Activated naive CD8-positive, alpha-beta T cell (primary cell): Measurements from ENCODE around the gene ACAP2.
"Not testable (repeated sequence)": the region's sequence is repeated elsewhere in the genome, so short reads cannot be mapped to it uniquely, and the experiment has no call there.

Source experiments
- H3K27ac Mint-ChIP-seq: one replicate; pipeline ENCODE4 v1.8.0; 2021; ENCODE audit warnings: mixed read lengths
- H3K27me3 Mint-ChIP-seq: one replicate; pipeline ENCODE4 v1.8.0; 2021; ENCODE audit warnings: mixed read lengths
- H3K36me3 Mint-ChIP-seq: one replicate; pipeline ENCODE4 v1.8.0; 2021; ENCODE audit warnings: mixed read lengths
- H3K4me1 Mint-ChIP-seq: one replicate; pipeline ENCODE4 v1.8.0; 2021; ENCODE audit warnings: low read depth, mixed read lengths
- H3K4me3 Mint-ChIP-seq: one replicate; pipeline ENCODE4 v1.8.0; 2021; ENCODE audit warnings: mild to moderate bottlenecking, mixed read lengths
- H3K9me3 Mint-ChIP-seq: one replicate; pipeline ENCODE4 v1.8.0; 2021; ENCODE audit warnings: low read depth, mixed read lengths

Gene ACAP2

DNA sequence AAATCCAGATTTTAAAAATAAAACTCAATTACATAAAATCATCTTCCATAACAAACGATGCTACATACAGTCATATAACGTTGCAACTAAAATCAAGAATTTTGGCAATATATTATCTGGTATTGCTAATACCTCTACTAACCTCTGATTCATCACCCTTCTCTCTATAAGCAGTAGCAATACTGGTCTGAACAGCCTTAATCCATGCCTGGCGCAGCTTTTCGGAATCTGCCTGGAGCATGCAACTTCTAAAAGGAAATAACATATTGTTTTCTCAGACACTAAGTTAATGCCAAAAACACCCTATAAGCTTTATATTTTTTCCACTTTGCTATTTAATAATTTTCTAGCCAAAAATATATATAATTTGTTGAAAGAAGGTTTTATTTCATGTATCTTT, 136.5 kb downstream of the ACAP2 start:
- no peak overlapping the region for H3K4me3 Mint-ChIP-seq
- peaks cover 3% of the 10 kb centered on the region for H3K36me3 Mint-ChIP-seq
- H3K27ac Mint-ChIP-seq, result peak overlapping the region; percentile 30
- no peaks in the 10 kb centered on the region for H3K9me3 Mint-ChIP-seq
- H3K27me3 Mint-ChIP-seq, result no peaks in the 10 kb centered on the region
- no peaks in the 10 kb centered on the region for H3K4me1 Mint-ChIP-seq

DNA sequence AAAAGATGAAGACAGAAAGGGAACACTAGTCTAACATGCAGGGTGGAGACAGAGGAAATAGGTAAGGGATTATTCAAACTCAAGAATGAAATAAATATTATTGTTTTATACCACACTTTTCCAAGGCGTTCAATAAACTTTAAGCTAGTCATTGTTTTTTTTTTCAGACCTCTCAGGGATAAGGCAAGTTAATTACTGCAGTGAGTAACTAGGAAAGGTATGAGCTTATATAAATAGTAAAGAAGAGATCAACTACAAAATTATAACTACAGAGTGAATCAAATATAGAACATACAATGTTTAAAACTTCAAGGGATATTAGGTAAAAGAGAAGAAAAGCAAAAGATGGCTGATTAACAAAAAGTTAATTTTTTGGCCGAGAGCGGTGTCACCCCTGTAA, 140.4 kb downstream of the ACAP2 start:
- peaks cover 3% of the 10 kb centered on the region for H3K36me3 Mint-ChIP-seq
- H3K4me3 Mint-ChIP-seq, result no peak overlapping the region
- peaks cover 2% of the 10 kb centered on the region for H3K4me1 Mint-ChIP-seq
- H3K27ac Mint-ChIP-seq, result no peak overlapping the region
- H3K9me3 Mint-ChIP-seq, result no peaks in the 10 kb centered on the region
- H3K27me3 Mint-ChIP-seq, result no peaks in the 10 kb centered on the region

DNA sequence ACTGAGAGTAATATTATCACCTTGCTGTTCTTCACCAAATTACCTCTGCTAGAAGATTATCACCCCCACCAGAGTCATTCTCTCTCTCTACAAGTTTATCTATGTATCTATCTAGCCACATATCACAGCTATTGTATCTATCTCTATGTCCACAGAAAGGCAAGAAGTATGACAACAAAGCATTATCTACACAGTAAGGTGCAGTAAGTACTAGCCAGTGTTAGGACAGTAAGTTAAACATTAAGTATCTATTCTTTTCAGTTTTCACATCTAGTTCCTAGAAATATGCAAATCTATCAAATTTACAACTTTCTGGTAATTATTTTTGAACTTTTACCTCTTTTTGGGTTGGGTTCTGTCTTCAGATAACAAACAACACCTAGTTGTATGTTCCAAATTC, 145.4 kb downstream of the ACAP2 start:
- H3K27ac Mint-ChIP-seq, result peak overlapping the region; percentile 25
- H3K4me3 Mint-ChIP-seq, result no peak overlapping the region
- no peaks in the 10 kb centered on the region for H3K27me3 Mint-ChIP-seq
- no peaks in the 10 kb centered on the region for H3K9me3 Mint-ChIP-seq
- H3K4me1 Mint-ChIP-seq, result peaks cover 2% of the 10 kb centered on the region
- peaks cover 3% of the 10 kb centered on the region for H3K36me3 Mint-ChIP-seq

DNA sequence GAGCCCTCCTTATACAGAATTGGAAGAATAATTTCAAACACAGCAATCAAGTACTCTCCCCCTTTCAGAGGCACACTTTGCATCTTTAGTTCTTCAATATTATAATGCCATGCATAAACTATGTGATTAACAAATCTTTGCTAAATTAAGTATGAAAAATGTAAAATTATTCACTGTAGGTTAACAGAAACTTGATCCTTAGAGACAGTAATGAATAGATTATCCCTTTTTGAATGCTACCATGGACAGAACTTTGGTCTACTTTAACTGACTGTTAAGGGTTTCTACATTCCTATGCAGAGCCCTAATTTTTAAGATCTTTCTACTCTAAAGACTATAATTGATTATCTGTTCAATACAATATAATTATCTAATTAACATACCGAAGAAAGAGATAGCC, 146.2 kb downstream of the ACAP2 start:
- Mint-ChIP-seq H3K36me3 (peaks cover 3% of the 10 kb centered on the region), H3K4me3 (no peak overlapping the region), H3K4me1 (peaks cover 2% of the 10 kb centered on the region), H3K9me3 (no peaks in the 10 kb centered on the region), H3K27ac (no peak overlapping the region), H3K27me3 (no peaks in the 10 kb centered on the region)

DNA sequence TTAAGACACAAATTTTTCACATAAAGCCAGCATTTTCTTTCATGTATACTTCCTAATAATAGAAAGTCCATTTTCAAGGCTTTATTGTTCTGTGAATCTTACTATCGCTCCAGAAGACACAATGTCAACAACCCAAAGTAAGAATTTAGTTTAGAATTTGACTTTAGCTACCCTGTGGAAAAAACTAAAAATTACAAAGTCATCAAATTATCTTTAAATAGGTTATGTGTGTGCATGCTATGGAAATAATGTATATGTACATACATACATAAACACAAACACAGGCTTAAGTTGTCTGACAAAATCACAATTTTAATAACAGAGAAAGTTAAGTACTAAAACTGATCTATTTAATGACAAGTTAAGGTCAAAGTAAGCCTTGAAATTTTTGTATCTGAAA, 151.7 kb downstream of the ACAP2 start:
- Mint-ChIP-seq H3K4me1 (no peaks in the 10 kb centered on the region), H3K27ac (no peak overlapping the region), H3K36me3 (peaks cover 4% of the 10 kb centered on the region), H3K27me3 (no peaks in the 10 kb centered on the region), H3K9me3 (no peaks in the 10 kb centered on the region), H3K4me3 (no peak overlapping the region)

DNA sequence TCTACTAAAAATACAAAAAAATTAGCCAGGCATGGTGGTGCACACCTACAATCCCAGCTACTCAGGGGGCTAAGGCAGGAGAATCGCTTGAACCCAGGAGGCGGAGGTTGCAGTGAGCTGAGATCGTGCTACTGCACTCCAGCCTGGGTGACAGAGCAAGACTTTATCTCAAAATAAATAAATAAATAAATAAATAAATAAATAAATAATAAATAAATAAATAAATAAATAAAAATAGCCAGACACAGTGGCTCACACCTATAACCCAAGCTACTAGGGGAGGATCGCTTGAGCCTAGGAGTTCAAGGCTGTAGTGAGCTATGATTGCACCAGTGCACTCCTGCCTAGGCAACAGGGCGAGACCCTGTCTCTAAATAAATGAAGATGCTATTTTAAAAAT, 152.2 kb downstream of the ACAP2 start:
- H3K4me3 Mint-ChIP-seq, H3K4me1 Mint-ChIP-seq, H3K27ac Mint-ChIP-seq, H3K9me3 Mint-ChIP-seq, H3K27me3 Mint-ChIP-seq, H3K36me3 Mint-ChIP-seq: not testable (repeated sequence)

DNA sequence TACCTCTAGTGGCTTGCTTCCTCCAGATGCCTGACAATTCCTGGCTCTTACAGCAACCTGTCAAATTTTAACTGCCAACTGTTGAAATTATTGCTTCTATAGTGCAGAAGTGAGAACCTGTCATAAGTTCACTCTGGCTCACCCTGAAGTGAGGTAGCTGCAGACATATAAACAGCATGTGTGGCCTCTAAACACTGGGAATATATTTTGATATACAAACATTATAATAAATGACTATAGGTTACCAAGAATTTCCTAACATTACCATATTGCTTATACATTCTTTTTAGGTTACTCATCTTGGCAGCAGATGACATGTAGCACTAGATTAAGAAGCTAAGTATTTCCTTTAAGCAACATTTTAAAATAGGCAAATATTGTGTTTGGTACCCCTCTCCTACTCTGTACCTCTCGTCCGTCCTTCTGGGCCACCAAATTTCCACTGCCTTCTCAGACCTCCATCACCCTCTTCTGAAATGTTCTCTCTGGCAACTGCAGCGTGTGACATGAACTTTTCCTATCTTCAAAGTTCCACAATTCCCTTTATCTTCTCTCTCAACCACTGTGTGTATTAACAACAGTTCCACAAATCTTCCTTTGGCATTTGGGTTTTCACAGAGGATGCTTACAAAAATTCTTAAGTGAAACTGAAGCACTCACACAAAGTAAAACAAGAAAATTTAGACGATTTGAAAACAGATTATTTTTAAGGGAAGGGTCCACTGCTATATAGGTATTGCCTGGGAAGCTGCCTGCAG, 156.5 kb downstream of the ACAP2 start:
- H3K27ac Mint-ChIP-seq, result no peak overlapping the region
- no peaks in the 10 kb centered on the region for H3K9me3 Mint-ChIP-seq
- peaks cover 4% of the 10 kb centered on the region for H3K36me3 Mint-ChIP-seq
- H3K4me3 Mint-ChIP-seq, result no peak overlapping the region
- peaks cover 10% of the 10 kb centered on the region for H3K4me1 Mint-ChIP-seq
- H3K27me3 Mint-ChIP-seq, result no peaks in the 10 kb centered on the region

DNA sequence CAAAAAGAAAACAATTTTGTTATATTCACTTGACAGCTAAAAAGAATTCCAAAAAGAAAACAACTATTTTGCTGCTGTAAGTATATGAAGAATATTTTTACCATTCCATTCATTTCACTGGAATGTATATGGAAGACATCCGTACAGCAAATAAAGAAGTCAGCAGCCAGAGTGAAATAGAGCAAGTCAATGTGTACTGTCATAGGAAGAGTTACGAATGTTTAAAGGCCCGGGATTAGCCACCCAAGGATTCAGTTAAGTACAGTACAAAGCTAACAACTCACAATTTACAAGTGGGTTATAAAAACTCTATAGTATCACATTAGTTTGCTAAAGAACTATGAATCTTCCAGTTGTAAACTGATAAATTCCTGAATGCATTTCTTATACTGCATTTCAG, 157.4 kb downstream of the ACAP2 start:
- Mint-ChIP-seq H3K36me3 (peaks cover 4% of the 10 kb centered on the region), H3K9me3 (no peaks in the 10 kb centered on the region), H3K4me1 (peaks cover 10% of the 10 kb centered on the region), H3K4me3 (no peak overlapping the region), H3K27me3 (no peaks in the 10 kb centered on the region), H3K27ac (no peak overlapping the region)

DNA sequence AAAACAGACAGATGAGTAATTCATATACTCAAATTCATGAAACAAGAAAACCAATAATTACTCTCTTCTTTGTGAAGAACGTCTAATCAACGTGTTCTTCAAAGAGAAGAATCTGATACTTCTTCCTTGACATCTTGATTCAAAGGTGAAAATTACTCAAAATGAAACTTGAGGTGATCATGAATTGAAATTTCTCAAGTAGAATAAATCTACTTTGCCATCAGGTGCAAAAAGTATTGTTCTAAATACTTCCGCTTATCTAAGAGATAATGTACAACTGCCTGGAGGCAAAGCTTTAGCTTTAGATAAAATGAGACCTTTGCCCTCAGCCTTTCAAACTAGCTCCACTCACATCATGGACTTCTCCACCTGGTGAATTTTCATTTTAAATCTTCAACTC, 158.0 kb downstream of the ACAP2 start:
- peaks cover 10% of the 10 kb centered on the region for H3K4me1 Mint-ChIP-seq
- peaks cover 4% of the 10 kb centered on the region for H3K36me3 Mint-ChIP-seq

DNA sequence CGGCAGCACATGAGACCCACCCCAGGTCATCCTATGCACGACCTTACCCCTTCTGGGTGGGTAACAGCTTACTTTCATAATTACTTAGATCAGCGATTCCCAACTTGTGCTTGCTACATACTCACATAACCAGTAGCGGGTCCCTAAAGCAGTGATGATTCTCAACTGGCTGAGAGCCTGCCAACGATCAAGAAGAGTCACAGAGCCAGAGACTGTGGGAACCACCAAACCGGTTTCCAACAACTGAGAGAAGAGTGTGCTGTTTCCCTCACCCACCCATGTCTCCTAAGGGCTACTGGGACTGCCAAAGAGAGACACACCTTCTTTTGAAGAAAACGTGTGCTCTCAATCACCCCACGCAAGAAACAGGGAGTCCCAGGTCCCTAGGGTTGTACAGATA, 159.9 kb downstream of the ACAP2 start:
- Mint-ChIP-seq H3K4me3 (no peak overlapping the region), H3K36me3 (peaks cover 2% of the 10 kb centered on the region), H3K9me3 (no peaks in the 10 kb centered on the region), H3K27ac (no peak overlapping the region), H3K4me1 (peaks cover 10% of the 10 kb centered on the region), H3K27me3 (no peaks in the 10 kb centered on the region)

More for the DNA sequence above, 158.0 kb downstream of the ACAP2 start:
- H3K27ac Mint-ChIP-seq, result no peak overlapping the region
- no peaks in the 10 kb centered on the region for H3K9me3 Mint-ChIP-seq
- no peaks in the 10 kb centered on the region for H3K27me3 Mint-ChIP-seq
- H3K4me3 Mint-ChIP-seq, result no peak overlapping the region

DNA sequence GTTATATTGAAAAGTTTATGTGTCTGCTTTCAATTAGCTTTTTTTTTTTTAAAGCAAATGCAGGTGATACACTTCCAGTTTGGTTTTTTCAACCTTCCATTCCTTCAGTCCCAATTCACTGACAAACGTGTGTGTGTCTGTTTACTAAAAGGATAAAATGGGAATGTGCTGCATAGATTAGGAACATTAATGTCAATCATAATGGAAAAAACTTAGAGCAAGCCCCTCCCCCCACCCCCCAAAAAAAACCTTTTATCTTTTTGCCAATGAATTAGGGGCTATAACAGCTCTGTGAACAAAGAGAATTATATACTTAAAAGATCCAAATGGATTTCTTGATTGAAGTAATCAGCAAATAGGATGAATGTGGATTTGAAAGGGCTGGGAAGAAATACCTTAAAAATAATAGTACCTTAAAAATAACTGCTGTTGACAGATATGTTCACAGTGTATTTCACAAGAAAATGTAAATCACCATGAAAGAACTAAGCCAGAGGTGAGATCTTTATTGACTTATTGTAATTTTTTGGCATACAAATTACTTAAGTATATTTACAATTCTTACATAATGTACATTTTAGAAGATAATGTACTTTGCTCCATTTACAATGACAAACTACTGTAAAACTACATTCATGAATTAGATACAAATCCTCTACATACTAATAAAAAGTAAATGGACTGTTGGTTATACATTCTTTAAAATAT, 168.4 kb downstream of the ACAP2 start:
- no peaks in the 10 kb centered on the region for H3K9me3 Mint-ChIP-seq
- H3K36me3 Mint-ChIP-seq, result no peaks in the 10 kb centered on the region
- no peak overlapping the region for H3K4me3 Mint-ChIP-seq
- H3K27ac Mint-ChIP-seq, result peak overlapping the region; percentile 41
- no peaks in the 10 kb centered on the region for H3K27me3 Mint-ChIP-seq
- peaks cover 12% of the 10 kb centered on the region for H3K4me1 Mint-ChIP-seq

DNA sequence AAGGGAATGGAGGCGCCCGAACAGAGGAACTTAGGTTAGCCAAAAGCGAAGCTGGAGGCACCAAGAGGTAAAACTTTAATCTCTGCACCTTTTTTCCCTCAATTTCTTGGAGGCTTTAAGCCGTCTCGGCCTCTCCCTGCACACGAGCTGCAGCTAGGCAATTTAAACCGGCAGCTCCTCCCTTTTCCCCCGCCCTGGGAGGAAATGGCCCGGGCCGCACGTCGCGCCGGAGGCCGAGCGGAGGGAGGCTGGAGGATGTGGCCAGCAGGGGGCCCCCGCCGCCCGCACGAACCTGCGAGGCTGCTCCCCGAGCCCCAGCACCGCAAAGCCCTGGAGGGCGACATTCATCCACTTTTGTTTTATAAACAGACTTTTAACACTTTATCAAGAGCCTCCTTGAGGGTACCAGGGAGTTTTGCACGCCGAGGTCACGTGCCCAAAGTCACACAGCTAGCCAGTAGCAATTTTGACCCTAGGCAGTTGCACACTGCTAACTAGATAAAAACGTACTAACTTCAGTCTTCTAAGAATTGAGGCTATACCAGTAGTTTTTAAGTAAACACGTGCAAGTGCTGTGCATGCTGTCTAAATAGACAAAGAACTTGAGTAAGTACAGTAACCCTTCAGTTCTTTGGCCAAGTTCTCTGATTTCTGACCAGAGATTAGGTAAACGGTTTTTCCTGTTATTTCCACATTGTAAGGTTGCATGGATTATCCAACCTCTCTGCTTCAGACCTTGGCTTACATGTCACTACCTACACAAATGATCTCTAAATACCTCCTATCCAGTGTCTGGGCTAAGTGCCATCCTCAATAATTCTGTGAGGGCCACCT, 171.2 kb downstream of the ACAP2 start:
- Mint-ChIP-seq H3K9me3 (no peaks in the 10 kb centered on the region), H3K4me1 (peaks cover 24% of the 10 kb centered on the region), H3K27me3 (no peaks in the 10 kb centered on the region), H3K36me3 (peaks cover 4% of the 10 kb centered on the region), H3K4me3 (peak overlapping the region; percentile 88), H3K27ac (peak overlapping the region; percentile 84)

DNA sequence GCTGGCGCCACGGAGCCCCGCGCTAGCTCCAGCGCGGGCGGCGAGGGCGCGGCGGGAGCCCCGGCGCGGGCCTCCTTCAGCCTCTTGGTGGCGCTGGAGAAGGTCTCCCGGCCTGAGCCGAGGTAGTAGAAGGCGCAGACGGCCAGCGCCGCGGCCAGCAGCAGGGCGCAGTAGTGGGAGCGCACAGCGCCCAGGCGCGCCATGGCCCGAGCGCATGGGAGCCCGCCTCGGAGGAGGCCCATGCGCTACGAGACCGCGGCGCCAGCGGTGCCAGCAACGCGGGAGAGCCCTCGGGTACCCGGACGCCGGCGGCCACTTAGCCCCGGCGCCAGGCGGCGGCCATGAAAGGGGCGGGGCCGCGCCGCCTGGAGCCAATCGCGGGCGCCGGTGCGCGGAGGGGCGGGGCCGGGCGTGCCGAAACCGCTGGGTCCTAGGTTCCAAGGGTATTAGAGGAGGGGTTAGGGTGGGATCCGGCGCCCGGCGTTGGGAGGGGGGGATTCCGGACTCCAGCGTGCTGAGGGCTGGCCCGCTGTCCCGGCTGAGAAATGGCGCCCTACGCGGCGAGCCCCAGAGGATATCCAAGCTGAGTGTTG, 171.9 kb downstream of the ACAP2 start, which contains the start of gene XXYLT1:
XXYLT1 (minus strand) TSS at position 343 of the 593 bp plus-strand sequence; CDS start at position 242, 101 bp downstream.
- no peaks in the 10 kb centered on the region for H3K9me3 Mint-ChIP-seq

DNA sequence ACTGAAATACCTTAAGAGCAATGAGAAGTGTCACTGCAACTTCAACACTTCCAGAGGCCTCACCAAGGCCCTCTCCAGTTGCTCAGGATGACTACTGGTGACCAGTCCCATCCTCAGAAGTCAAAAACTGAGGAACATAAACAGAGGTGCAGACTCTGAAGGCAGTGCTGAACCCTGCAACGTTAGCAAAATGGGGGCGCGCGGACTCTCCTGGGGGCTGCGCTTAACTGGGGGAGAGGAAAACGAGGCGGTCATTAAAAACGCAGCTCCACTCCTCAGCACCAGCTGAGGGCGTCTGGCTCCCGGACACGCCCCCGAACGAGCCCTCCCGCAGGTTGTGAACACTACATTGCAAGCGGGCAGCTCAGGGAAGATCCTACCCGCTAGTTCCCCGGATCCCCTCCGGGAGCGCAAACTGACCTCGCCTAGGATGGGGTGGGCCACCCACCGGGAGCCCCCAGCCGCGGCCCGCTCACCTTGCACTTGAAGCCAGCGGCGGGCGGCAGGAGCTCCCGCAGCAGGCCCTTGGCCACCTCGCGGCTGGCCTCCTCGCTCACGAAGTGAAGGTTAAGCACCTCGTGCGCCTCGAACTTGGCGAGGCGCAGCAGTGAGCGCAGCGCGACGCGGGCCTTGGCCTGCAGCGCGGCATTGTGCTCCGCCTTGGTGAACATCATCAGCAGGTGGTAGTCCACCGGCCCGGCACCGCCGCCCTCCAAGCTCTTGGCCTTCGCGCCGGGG, 172.6 kb downstream of the ACAP2 start:
- no peaks in the 10 kb centered on the region for H3K9me3 Mint-ChIP-seq
- H3K4me3 Mint-ChIP-seq, result peak overlapping the region; percentile 89
- peak overlapping the region; percentile 81 for H3K27ac Mint-ChIP-seq
- H3K36me3 Mint-ChIP-seq, result peaks cover 6% of the 10 kb centered on the region
- peaks cover 27% of the 10 kb centered on the region for H3K4me1 Mint-ChIP-seq
- no peaks in the 10 kb centered on the region for H3K27me3 Mint-ChIP-seq

More for the DNA sequence above, 171.9 kb downstream of the ACAP2 start, which contains the start of gene XXYLT1:
- Mint-ChIP-seq H3K27ac (peak within 1 kb of the TSS; percentile 84), H3K27me3 (no peaks in the 10 kb centered on the region), H3K4me3 (peak within 1 kb of the TSS; percentile 89), H3K4me1 (peaks cover 24% of the 10 kb centered on the region), H3K36me3 (peaks cover 4% of the 10 kb centered on the region)
